A549 treated with DMSO at 1 μM for 4 hours (cell line): Measurements from ENCODE around the gene TMEM132C. TPM values are rescaled to one million over a fixed set of nuclear protein-coding genes. Genes with fewer than 3 reads are reported as not detected.

Experiments
- total RNA-seq: library from RNA; stranded (reverse); fragments of 200-300 nt; extraction: Qiagen RNA extraction; gene quantifications from 5 replicates; pipeline ENCODE4 v1.2.3, GENCODE V29; 2022; ENCODE audit warnings: low read depth

Gene TMEM132C
- not detected in 5 replicates for total RNA-seq

GRCh38 chr12:128267131-128267622 is at the start of gene TMEM132C:
Gene TMEM132C, plus strand, starts transcription at chr12:128267170. Its CDS starts 233 bp downstream, at chr12:128267403.

